SH-SY5Y (cell line): ENCODE results near the gene LTBP2.

Source experiments
- GATA2 ChIP-seq: IDR thresholded peaks from 2 replicates; pipeline ENCODE4 v1.6.1; 2011; ENCODE audit warnings: mild to moderate bottlenecking, low read depth, low read length
- GATA3 ChIP-seq: IDR thresholded peaks from 2 replicates; pipeline ENCODE4 v1.6.1; 2011; ENCODE audit warnings: low read depth, mild to moderate bottlenecking, low read length, moderate library complexity

Gene LTBP2

DNA sequence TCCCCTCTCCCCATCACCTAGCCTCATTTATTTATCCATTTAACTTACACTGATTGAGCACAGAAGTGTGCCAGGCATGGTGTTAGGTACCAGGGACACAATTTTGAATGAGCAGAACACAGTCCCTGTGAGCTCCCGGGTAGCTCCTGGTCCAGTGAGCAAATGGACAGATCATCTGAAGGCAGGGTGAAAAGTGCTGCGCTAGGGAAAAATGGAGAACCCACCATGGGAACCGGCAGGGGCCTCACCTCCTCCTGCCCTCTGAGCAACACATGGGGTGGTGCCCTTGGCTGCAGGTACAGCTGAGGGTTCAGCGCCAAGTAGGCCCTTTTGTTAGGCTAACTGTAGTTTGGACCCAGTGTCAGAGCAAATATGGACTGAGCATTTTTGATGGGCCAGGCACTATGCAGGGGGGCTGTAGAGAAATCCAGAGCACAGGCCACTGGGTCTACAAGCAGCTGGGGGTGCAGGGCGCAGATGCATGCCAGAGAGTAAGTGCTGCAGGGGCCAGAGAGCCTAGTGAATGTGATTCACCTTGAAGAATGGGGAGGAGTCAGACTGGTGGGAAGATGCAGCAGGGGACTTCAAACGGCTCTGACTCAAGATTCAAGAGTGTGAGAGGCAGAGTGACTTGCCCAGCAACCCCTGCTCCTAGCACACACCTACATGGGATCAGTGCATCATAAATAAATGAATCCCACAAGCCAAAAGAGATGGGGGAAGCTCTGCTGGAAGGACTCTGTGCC, 28.2 kb downstream of the LTBP2 start:
- no peak for TF ChIP-seq GATA3
- no peak for TF ChIP-seq GATA2

- no peak for TF ChIP-seq GATA3
- no peak for TF ChIP-seq GATA2
These were observed 29.0 kb downstream of the LTBP2 start for GRCh38 chr14:74582910-74583581.

DNA sequence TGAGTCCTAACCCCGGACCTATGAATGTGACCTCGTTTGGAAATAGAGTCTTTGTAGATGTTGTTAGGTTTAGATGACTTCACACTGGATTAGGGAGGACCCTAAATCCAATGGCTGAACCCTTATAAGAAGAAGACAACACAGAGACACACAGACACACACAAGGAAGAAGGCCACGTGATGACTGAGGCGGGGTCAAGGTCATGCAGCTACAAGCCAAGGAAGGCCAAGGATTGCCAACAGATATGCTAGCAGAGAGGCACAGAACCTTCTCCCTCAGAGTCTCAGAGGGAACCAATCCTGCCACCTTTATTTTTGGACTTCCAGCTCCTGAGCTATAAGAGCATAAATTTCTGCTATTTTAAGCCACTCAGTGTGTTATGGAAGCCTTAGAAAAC, 31.8 kb downstream of the LTBP2 start:
- TF ChIP-seq GATA3 = no peak
- no peak for TF ChIP-seq GATA2

DNA sequence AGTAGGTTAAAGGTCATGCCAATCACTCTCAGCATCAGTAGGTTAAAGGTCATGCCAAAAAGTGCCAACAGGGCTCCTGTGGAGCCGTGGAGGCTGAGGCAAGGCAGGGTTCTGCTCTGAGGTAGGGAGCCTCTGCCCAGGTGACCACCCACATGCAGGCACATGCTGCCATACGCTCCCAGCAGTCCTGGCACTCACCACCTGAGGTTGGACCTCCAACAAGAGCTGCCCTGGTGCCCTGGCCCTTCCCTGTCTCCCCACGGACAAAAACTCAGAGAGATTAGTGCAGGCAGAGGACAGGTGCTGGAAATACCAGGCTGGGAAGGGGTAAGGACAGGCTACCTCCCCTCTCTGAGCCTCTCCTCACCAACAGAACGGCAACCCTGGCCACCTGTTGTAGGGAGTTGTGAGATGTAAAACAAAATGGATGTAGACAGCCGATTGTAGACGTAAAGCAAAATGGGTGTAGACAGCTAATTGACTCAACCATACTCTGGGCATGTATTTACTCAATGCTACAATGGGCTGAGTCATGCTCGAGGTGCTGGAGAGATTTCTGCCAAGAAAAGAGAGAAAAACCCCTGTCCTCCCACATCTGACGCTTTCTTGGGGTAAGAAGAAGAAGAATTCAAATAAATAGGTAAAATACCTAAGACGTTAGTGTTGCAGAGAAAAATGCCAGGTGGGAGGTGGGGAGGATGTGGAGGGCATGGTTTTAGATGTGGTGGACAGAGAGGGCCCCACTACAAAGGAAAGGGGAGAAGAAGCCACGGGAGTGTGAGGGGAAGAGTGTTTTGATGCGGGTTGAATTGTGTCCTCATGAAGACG, 32.4 kb downstream of the LTBP2 start:
- TF ChIP-seq GATA3 (no peak), GATA2 (no peak)

DNA sequence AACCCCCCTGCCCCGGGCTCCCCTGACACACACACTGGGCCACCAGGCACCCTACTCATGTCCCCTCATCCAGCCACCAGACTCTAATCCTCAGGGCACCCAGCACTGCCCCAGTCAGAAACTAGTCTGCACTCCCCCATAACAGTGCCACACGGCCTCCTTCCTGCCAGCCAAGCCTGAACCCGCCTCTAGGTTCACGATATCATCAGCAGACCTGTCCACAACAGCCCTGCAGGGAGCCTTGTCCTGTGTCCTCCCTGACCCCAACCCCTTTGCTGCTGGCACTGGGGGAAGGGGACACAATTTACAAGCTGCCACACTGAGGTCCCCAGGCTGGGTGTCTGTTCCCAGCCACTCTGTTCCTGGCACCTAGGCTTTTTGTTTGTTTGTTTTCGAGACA, 33.6 kb downstream of the LTBP2 start:
- no peak for TF ChIP-seq GATA3
- peak; percentile 78 for TF ChIP-seq GATA2

- TF ChIP-seq GATA3 (no peak), GATA2 (no peak)
These were observed 34.1 kb downstream of the LTBP2 start for GRCh38 chr14:74577948-74578275.

DNA sequence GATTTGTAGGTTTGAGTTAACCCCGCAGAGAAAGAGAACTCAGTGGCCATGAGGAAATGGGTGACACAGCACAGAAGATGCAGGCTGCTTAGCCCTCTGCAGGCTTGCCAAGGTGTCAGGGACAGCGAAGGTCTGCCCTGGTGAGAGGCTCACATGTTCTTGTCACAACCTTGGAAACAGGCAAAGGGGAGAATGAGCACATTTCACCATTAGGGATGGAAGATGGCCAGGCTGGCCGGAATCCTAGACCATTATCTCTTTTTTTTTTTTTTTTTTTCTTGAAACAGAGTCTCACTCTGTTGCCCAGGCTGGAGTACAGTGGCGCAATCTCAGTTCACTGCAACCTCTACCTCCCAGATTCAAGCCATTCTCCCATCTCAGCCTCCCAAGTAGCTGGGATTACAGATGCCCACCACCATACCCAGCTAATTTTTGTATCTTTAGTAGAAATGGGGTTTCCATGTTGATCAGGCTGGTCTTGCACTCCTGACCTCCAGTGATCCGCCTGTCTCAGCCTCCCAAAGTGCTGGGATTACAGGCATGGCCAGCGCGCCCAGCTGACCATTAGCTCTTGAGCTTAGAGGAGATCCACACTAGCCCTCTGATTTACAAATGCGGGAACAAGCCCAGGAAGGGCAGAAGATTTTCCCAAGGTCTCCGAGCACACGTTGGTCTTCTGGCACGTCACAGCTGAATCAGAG, 34.6 kb downstream of the LTBP2 start:
- TF ChIP-seq GATA2 (no peak), GATA3 (no peak)

- TF ChIP-seq GATA3 (no peak), GATA2 (no peak)
These were observed 36.1 kb downstream of the LTBP2 start for GRCh38 chr14:74575936-74576335.

- no peak for TF ChIP-seq GATA3
- no peak for TF ChIP-seq GATA2
These were observed 36.5 kb downstream of the LTBP2 start for GRCh38 chr14:74575507-74575906.

- TF ChIP-seq GATA2 (no peak), GATA3 (no peak)
These were observed 37.3 kb downstream of the LTBP2 start for GRCh38 chr14:74574706-74575105.

DNA sequence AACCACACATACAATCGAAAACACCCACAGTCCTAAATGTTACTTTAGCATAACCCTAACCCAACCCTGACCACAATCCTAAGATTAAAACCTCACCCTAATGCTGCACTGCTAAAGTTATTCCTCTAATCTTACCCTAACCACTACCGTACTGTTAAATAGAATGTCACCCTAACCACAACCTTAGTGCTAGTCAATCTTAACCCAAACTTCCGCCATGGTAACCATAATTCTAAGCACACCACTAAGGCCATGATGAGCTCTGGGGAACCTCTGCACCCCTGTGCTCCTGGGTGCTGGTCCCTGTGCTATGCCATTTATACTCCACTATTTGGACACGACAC, 38.0 kb downstream of the LTBP2 start:
- TF ChIP-seq GATA3 (no peak), GATA2 (no peak)

DNA sequence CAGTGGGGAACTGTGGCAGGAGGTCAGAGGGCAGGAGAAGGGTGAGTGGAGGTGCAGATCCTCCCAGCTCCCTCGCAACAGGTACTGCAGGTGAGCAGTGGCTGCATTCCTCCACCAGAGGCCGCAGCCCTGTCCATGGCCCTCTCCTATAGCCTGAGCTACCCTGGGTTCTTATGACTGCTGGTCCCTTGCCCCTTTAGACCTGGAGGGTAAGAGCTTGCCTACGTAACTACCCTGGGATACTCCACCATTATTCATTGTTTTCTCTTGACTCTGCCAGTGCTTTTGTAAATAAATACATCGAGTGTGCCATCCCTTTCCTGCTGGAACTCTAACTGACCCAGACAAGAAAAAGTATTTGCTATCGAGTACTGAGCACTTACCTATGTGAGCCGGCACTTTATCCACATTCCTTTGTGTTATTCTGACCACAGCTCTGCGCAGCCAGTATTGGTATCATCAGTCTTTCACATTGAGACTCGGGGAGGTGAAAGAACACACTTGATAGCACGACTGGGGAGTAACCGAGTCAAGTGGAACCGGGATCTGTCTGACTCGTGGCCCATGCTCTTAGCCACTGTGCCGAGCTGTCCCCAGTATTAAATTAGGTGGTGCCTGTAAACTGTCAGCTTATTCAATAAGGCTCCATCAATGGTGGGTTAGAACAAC, 38.5 kb downstream of the LTBP2 start:
- TF ChIP-seq GATA2 = no peak
- no peak for TF ChIP-seq GATA3

DNA sequence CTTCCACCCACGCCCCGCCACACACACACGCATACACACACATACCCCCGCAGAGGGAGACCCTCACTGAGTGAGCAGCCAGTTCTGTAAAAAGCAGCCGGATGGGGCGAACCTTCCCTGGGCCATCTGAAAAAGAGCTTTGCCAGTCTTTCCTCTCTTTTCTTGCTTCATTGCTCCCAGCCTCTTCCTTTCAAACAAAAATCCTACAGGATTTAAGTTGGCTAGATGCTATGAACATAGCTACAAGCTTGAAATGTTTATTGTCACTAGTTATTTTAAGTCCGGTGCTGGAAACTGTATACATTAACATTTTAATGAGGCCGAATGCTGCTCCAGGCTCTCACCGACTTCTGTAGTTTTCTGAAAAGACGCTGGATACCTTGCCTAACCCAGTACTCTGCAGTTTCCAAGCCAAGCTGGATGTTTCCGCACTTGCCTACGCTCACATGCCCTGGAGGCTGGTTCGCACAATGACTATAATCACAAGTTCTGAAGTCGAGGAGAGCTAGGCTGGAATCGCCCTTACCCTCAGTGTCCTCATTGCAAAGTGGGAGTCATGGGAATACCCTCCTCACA, 39.2 kb downstream of the LTBP2 start:
- TF ChIP-seq GATA3 (no peak), GATA2 (no peak)
